T-helper 2 cell treated with Interferon-gamma antibody and Interleukin-4, amounts not matched to agents 5 μg/mL and 100 μg/mL, for 36 hours (primary cell): Measurements from ENCODE around the gene ASB6.

ENCODE experiments used
- DNase-seq: peaks from one replicate; pipeline ENCODE4 v3.0.0; 2021; ENCODE audit warnings: low spot score
- H3K27ac Mint-ChIP-seq: one replicate; pipeline ENCODE4 v1.8.0; 2021; ENCODE audit warnings: mild to moderate bottlenecking, mixed read lengths
- H3K27me3 Mint-ChIP-seq: one replicate; pipeline ENCODE4 v1.8.0; 2021; ENCODE audit warnings: low read depth, mixed read lengths
- H3K36me3 Mint-ChIP-seq: one replicate; pipeline ENCODE4 v1.8.0; 2021; ENCODE audit warnings: low read depth, mixed read lengths
- H3K4me1 Mint-ChIP-seq: one replicate; pipeline ENCODE4 v1.8.0; 2021; ENCODE audit warnings: low read depth, mixed read lengths
- H3K4me3 Mint-ChIP-seq: one replicate; pipeline ENCODE4 v1.8.0; 2022; ENCODE audit warnings: mild to moderate bottlenecking, moderate library complexity, mixed read lengths
- H3K9me3 Mint-ChIP-seq: one replicate; pipeline ENCODE4 v1.8.0; 2021; ENCODE audit warnings: mixed read lengths

ASB6 gene

DNA sequence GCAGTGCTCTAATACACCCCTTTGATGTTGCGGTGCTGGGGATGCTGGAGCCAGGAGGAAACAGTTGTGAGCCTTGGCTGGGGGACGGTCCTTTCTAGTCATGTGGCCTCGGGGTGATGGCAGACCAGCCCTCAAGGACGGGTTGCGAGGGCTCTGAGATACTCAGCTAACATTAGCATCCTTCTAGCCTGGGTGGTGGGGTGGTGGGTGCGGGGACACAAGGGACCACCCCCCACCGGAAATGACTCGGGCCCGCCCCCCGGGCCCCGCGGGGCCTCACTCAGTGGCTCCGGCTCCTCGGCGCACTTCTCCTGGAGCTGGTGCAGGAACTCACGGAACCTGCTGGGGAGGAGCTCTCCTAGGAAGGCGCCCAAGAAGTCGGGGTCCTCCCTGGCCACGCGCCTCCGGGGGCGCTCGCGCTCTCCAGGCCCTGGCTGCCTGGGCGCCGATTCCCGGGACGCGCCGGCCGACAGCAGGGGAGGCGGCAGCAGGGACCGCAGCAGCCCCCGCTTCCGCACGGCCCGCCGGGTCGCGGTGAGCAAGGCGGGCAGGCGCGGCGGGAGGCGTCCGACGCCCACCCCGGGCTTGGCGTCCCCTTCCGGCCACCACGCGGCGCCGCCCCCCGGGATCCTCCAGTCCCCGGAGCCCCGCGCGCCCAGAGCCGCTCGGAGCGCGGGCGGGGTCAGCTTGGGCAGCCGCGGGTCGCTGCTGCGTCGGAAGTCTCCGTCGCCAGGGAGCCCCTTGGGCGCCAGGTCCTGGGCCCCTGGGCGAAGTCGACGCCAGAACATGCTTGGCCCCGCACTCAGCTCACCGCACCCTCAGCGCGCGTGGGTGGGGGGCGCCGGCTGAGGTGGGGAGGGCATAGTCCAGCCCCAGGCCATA lies 21.9 kb downstream of the ASB6 start:
- Mint-ChIP-seq H3K4me1 (peaks cover 13% of the 10 kb centered on the region), H3K27ac (no peak overlapping the region), H3K27me3 (peaks cover 32% of the 10 kb centered on the region), H3K36me3 (peaks cover 4% of the 10 kb centered on the region), H3K9me3 (no peaks in the 10 kb centered on the region), H3K4me3 (peak overlapping the region; percentile 21)
- peak; percentile 33 for DNase-seq

DNA sequence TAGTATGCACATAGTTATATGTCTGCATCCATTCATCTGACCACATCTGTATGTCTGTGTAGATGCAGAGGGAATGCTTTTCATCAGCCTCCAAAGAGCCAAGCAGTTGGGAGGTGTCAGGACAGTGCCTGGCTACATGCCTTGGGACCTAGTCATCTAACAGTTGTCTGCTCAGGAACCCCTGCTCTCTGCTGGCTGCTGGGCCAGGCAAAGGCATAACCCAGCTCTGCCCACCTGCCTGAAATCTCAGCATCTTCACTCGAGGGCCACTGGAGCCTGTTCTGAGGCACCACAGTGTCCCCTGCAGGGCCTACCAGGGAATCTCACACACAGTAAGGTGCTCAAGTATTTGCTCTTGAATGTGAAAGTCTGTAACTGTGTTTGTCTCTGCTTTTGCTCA lies 24.8 kb downstream of the ASB6 start:
- H3K4me1 Mint-ChIP-seq, result peaks cover 2% of the 10 kb centered on the region
- DNase-seq, result no peak
- peaks cover 4% of the 10 kb centered on the region for H3K36me3 Mint-ChIP-seq
- H3K27ac Mint-ChIP-seq, result no peak overlapping the region
- peaks cover 32% of the 10 kb centered on the region for H3K27me3 Mint-ChIP-seq
- H3K4me3 Mint-ChIP-seq, result no peak overlapping the region
- H3K9me3 Mint-ChIP-seq, result no peaks in the 10 kb centered on the region

DNA sequence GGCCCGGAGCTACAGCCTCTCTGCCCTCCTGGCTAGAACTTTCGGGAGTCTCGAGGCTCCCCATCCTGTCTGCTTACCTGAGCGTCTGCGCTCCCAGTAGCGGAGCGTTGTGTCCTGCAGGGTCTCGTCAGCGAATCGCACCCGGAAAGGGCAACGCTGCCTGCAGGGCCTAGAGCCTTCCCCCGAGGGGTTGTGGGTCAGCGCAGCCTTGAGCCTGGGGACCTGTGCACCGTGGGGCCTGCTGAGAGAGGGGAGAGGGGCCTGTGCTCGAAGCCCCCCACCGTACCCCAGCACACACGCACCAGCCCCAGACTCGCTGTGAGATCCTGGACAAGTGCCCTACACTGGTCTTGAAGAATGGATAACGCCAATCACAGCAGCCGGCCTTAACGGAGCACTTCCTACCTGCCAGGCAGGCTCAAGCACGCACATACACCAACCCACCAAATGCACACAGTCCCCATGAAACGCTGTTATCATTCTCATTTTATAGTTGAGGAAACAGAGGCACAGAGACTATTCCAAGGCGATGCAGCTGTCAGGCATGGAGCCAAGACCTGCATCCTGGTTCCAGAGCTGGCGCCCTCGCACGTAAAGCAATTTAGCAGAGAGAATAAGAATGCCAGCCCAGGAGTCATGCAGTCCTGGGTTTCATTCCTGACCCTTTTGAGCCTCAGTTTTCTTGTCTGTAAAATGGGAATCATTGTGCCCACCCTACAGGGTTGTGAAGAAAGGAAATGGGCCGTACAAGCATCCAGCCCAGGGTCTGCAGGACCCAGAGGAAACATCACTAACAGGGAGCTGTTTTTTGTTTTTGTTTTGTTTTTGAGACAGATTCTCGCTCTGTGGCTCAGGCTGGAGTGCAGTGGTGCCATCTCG lies 26.3 kb downstream of the ASB6 start:
- H3K36me3 Mint-ChIP-seq, result peaks cover 4% of the 10 kb centered on the region

DNA sequence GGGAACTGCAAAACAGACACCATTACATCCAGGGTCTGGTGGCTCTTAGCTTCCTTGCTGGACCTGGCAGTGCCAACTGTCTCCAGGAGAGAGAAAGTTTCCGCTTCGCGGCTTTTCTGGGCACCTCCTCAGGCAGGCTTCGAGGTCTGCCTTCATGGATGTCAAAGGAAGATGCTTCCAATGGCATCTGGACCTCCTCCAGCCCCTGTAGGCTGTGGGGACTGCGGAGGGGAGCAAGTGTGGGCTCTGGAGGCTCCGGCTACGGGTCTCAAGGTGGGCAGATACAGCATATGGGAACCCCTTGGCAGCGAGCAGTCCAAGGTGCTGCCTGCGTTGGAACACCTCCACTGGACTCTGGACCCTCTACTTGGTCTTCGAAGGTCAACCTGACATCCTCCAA lies 27.0 kb downstream of the ASB6 start:
- peaks cover 7% of the 10 kb centered on the region for H3K4me1 Mint-ChIP-seq
- H3K27ac Mint-ChIP-seq, result no peak overlapping the region
- no peak for DNase-seq
- H3K4me3 Mint-ChIP-seq, result no peak overlapping the region
- no peaks in the 10 kb centered on the region for H3K9me3 Mint-ChIP-seq
- peaks cover 21% of the 10 kb centered on the region for H3K27me3 Mint-ChIP-seq
- peaks cover 4% of the 10 kb centered on the region for H3K36me3 Mint-ChIP-seq

More for the DNA sequence above, 26.3 kb downstream of the ASB6 start:
- H3K4me1 Mint-ChIP-seq, result peaks cover 6% of the 10 kb centered on the region
- H3K27ac Mint-ChIP-seq, result no peak overlapping the region
- peaks cover 21% of the 10 kb centered on the region for H3K27me3 Mint-ChIP-seq
- DNase-seq, result no peak
- H3K9me3 Mint-ChIP-seq, result no peaks in the 10 kb centered on the region
- no peak overlapping the region for H3K4me3 Mint-ChIP-seq

DNA sequence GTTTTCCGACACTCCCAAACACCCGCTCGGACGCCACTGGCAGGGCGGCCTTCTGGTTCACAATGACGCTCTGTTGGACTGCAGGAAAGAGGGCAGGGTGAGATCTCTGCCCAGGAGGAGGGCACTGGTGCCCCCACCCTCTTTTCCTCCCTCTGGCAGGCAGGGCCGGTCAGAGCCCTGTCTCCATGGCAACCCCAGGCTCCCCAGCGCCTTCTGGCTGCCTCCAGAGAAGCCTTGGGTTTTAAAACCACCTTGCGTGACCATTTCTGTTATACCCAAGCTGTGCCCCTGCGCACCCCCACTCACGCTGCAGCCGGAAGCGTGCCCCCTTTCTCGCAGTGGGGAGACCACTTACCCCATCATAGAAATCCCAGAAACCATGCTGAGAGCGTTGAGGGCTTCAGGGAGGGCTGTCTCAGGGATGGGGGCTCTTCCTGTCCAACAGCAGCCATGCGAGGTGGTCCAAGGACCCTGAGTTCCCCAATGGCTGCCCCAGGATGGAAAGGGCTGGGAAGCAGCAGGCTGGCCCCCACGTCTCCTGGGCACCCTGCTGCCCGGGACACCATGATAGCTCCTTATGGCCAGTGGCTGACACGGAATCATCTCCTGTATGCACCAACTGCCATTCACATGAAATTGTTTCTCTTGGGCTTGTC lies 28.3 kb downstream of the ASB6 start:
- H3K4me1 Mint-ChIP-seq, result peaks cover 15% of the 10 kb centered on the region
- no peaks in the 10 kb centered on the region for H3K9me3 Mint-ChIP-seq
- peaks cover 1% of the 10 kb centered on the region for H3K36me3 Mint-ChIP-seq
- peaks cover 11% of the 10 kb centered on the region for H3K27me3 Mint-ChIP-seq
- H3K27ac Mint-ChIP-seq, result no peak overlapping the region
- H3K4me3 Mint-ChIP-seq, result no peak overlapping the region
- no peak for DNase-seq

DNA sequence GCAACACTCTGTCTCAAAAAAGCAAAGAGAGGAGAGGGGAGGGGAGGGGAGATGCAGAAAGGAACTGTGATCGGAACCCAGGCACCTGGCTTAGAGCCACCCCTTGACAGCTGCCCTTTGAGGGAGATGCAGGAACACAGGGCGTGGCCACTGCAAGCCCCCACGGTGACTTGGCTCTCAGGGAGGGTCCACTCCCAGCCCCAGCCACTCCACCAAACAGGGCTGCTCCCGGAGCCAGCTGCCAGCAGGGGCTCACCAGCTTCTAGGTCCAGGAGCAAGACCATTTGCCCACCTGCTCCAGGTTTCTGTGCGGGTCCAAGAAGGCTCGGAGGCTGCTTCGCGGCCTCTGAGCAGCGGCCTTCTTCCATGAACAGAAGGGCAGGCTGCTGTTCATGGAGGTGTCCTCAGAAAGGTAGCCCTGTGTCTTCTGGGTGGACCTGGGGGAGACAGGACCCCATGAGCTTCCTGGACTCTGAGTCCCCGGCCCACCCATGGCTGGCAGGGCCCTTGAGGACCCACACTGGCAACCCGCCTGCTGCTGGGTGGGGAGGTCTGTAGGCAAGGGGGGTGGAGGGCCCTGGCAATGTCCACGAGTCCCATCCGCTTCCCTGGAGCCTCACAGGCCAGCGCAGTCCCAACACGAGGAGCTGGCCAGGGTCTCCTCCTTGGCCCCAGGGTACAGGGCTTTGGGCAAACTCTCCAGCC lies 29.0 kb downstream of the ASB6 start:
- H3K36me3 Mint-ChIP-seq, result no peaks in the 10 kb centered on the region
- H3K9me3 Mint-ChIP-seq, result no peaks in the 10 kb centered on the region
- H3K27me3 Mint-ChIP-seq, result peaks cover 6% of the 10 kb centered on the region
- DNase-seq, result no peak
- no peak overlapping the region for H3K4me3 Mint-ChIP-seq
- H3K4me1 Mint-ChIP-seq, result peaks cover 16% of the 10 kb centered on the region
- H3K27ac Mint-ChIP-seq, result no peak overlapping the region

DNA sequence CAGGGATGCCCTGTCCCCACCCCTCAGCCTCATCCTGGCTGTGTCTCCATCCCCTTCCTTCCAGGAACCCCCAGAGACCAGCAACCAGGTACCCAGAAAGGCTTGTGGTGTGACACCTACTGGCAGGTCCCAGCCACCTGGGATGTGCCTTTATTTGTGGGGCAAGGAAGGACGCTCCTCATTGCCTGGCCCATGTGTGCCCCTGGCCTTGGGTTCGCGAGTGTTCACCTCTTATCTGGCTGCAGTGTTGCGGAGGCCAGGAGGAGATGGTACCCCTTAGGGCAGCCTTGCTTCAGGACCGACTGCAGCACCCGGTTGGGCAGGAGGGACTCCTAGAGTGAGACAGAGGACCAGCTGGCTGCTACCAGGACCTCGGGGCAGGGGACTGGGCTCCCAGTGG lies 29.8 kb downstream of the ASB6 start:
- Mint-ChIP-seq H3K9me3 (no peaks in the 10 kb centered on the region), H3K4me3 (no peak overlapping the region)

DNA sequence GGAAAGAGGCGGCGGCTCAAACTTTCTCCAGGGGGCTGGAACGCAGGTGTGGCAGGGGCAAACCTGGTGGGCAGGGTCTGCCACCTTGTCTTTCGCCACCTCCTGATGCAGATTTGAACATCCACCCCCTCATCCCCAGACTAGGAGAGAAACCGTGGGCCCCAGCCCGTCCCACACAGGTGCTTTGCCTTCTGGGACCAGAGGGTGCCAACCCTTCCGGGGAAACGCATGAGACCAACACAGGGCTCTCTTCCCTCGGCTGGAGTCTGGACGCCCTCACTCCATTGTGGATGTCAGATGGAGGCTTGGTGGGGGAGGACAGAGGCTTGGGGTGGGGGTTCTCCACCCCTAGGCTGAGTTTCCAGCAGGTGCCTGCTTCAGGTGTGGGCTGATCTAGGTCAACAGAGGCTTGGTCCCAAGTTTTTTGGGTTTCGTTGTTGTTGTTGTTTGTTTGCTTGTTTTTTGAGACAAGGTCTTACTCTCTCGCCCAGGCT lies 30.6 kb downstream of the ASB6 start:
- peaks cover 25% of the 10 kb centered on the region for H3K4me1 Mint-ChIP-seq
- no peak for DNase-seq
- H3K36me3 Mint-ChIP-seq, result no peaks in the 10 kb centered on the region
- no peaks in the 10 kb centered on the region for H3K27me3 Mint-ChIP-seq
- no peak overlapping the region for H3K27ac Mint-ChIP-seq
- H3K4me3 Mint-ChIP-seq, result peak overlapping the region; percentile 83
- no peaks in the 10 kb centered on the region for H3K9me3 Mint-ChIP-seq

More for the DNA sequence above, 29.8 kb downstream of the ASB6 start:
- DNase-seq, result no peak
- no peaks in the 10 kb centered on the region for H3K36me3 Mint-ChIP-seq
- H3K4me1 Mint-ChIP-seq, result peaks cover 21% of the 10 kb centered on the region
- no peak overlapping the region for H3K27ac Mint-ChIP-seq
- no peaks in the 10 kb centered on the region for H3K27me3 Mint-ChIP-seq

DNA sequence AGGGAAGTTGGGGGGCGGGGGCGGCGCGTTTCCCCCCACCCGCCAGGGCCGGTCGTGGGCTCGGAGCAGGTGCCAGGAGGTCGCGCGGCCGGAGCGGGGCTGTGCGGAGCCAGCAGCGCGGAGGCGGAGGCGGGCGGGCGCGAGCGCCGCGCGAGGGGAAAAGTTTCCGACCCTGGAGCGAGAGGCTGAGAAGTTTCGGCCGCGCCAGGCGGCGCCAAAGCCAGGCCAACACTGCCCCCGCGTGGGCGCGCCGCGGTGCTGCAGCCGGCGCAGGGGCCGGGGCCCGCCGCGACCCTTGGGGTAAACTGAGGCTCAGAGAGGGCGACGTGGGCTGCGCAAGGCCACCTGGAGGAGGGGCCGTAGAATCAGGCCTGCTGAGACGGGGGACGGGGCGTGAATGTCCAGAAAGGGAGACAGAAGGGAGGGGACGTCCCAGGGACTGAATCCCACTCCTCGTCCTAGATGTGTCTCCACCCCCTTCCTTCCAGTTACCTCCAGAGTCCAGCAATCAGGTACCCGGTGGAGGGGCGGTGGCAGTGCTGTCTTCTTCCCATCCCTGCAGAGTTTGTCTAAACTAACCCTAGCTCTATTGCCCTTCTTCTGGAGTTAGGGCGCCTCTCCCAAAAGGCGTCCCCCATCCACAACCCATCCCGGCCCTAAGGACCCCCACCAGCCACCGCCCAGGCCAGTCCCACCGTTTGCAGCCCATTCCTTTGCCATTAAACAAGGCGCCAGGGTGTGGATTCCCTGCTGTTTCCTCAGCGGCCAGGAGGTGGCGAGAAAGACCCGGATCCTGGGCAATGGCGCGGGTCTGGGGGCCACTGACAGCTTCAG lies 31.3 kb downstream of the ASB6 start:
- H3K4me3 Mint-ChIP-seq, result peak overlapping the region; percentile 83
- peak overlapping the region; percentile 65 for H3K27ac Mint-ChIP-seq
- no peaks in the 10 kb centered on the region for H3K36me3 Mint-ChIP-seq
- peaks cover 25% of the 10 kb centered on the region for H3K4me1 Mint-ChIP-seq
- H3K9me3 Mint-ChIP-seq, result no peaks in the 10 kb centered on the region
- no peaks in the 10 kb centered on the region for H3K27me3 Mint-ChIP-seq
- peak; percentile 72 for DNase-seq

DNA sequence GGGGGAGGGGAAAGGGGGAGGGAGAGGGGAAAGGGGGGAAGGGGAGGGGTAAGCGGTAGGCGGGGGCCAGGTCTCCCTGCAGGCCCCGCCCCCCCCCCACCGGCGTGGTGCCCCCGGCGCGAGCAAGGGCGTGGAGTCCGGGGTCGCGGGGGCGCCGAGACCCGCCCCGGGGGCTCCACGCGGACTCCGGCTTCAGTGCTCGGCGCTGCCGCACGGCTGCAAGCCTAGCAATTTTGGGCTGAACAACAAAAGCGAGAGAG lies 31.8 kb downstream of the ASB6 start:
- H3K9me3 Mint-ChIP-seq, result no peaks in the 10 kb centered on the region
- H3K27ac Mint-ChIP-seq, result no peak overlapping the region
- no peak for DNase-seq
- H3K4me1 Mint-ChIP-seq, result peaks cover 25% of the 10 kb centered on the region
- H3K27me3 Mint-ChIP-seq, result no peaks in the 10 kb centered on the region
- peak overlapping the region; percentile 40 for H3K4me3 Mint-ChIP-seq
- H3K36me3 Mint-ChIP-seq, result no peaks in the 10 kb centered on the region

DNA sequence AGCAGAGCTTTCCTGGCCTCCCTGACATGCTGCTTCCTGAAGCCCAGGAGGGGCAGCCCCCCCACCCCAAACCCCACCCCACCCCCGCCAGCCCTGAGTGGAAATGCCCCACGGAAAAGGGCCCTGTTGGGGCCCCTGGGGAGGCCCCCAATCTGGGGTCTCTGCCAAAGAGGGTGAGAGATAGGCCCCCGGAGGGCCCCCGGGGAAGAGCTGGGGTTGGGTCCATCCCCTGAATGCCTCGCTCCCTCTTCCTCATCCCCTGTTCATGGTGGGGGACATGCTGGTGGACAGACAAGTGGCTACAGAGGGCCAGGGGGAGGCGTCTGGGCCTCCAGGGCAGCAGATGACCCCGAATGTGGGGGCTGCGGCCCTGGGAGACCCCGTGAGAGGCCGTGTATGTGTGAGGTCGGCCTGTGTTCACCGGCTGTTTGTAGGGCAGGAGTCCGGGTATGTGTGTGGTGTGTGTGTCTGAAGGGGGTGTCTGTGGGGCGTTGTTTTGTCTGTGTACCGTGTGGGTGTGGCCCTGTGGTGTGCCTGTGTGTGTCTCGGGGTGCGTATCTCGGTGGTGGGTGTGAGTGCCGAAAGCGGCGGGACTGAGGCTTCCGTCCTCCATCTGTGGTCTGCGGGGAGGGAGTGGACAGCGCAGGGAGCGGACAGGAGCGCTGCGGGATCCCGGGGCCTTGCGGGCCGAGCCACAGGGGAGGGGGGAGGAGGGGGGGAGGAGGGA lies 32.3 kb downstream of the ASB6 start:
- peaks cover 29% of the 10 kb centered on the region for H3K4me1 Mint-ChIP-seq
- no peaks in the 10 kb centered on the region for H3K27me3 Mint-ChIP-seq
- peak overlapping the region; percentile 93 for H3K4me3 Mint-ChIP-seq
- no peaks in the 10 kb centered on the region for H3K9me3 Mint-ChIP-seq
- peak overlapping the region; percentile 93 for H3K27ac Mint-ChIP-seq
- peak; percentile 52 for DNase-seq
- H3K36me3 Mint-ChIP-seq, result no peaks in the 10 kb centered on the region
